ENCODE results near the gene SARM1. TPM values are rescaled to one million over a fixed set of nuclear protein-coding genes. Genes with fewer than 3 reads are reported as not detected.

SARM1 gene
- total RNA-seq, 1 donor, result 5.8 TPM

- no peak overlapping the region for H3K4me3 ChIP-seq (ENCODE audit: insufficient read depth, low read length)
- no peak overlapping the region for H3K27ac ChIP-seq (ENCODE audit: low read depth, low read length)
- H3K9me3 ChIP-seq (ENCODE audit: low read depth, low read length), result no peaks in the 10 kb centered on the region
- no peak for TF ChIP-seq CTCF (IDR thresholded peaks at IDR 0.05; ENCODE audit: extremely low read depth, low read depth, low read length)
- H2AFZ ChIP-seq (ENCODE audit: low read length), result no peak overlapping the region
- no peak for DNase-seq (ENCODE audit: insufficient read length, low spot score, missing footprints)
- H3K36me3 ChIP-seq (ENCODE audit: insufficient read depth, low read length), result no peaks in the 10 kb centered on the region
- H3K4me1 ChIP-seq (ENCODE audit: insufficient read depth, low read length), result no peaks in the 10 kb centered on the region
- no peaks in the 10 kb centered on the region for H4K20me1 ChIP-seq (ENCODE audit: insufficient read depth, low read length)
- H3K27me3 ChIP-seq (ENCODE audit: insufficient read depth, low read length), result peaks cover 6% of the 10 kb centered on the region
- no peak overlapping the region for H3K4me2 ChIP-seq (ENCODE audit: insufficient read depth, low read length)
- H3K79me2 ChIP-seq (ENCODE audit: insufficient read depth, low read length), result no peaks in the 10 kb centered on the region
These were observed 75.9 kb downstream of the SARM1 start for GRCh38 chr17:28447396-28447760.

GRCh38 chr17:28449859-28450258 is 78.4 kb downstream of the SARM1 start:
- Histone ChIP-seq H3K4me3 (ENCODE audit: insufficient read depth, low read length) (no peak overlapping the region), H3K4me1 (ENCODE audit: insufficient read depth, low read length) (no peaks in the 10 kb centered on the region), H4K20me1 (ENCODE audit: insufficient read depth, low read length) (no peaks in the 10 kb centered on the region), H3K79me2 (ENCODE audit: insufficient read depth, low read length) (no peaks in the 10 kb centered on the region), H3K36me3 (ENCODE audit: insufficient read depth, low read length) (no peaks in the 10 kb centered on the region), H3K9me3 (ENCODE audit: low read depth, low read length) (no peaks in the 10 kb centered on the region), H2AFZ (ENCODE audit: low read length) (no peak overlapping the region), H3K4me2 (ENCODE audit: insufficient read depth, low read length) (no peak overlapping the region), H3K27ac (ENCODE audit: low read depth, low read length) (no peak overlapping the region), H3K27me3 (ENCODE audit: insufficient read depth, low read length) (peaks cover 6% of the 10 kb centered on the region)
- no peak for DNase-seq (ENCODE audit: insufficient read length, low spot score, missing footprints)
- no peak for TF ChIP-seq CTCF (IDR thresholded peaks at IDR 0.05; ENCODE audit: extremely low read depth, low read depth, low read length)

Other genes starting within 250 kb of the SARM1 start
- gene TMEM97, start 52.5 kb upstream of the SARM1 start, total RNA-seq, result 20.6 TPM in 2 replicates
- 59.4 and 59.8 TPM in 2 replicates for gene IFT20, start 36.2 kb upstream of the SARM1 start, total RNA-seq
- 31.8 and 33.3 TPM in 2 replicates for gene TNFAIP1, start 35.9 kb upstream of the SARM1 start, total RNA-seq
- 82.9 and 84.6 TPM in 2 replicates for gene POLDIP2, start 14.2 kb upstream of the SARM1 start, total RNA-seq
- not detected in 2 replicates for gene SEBOX, start 6.5 kb upstream of the SARM1 start, total RNA-seq
- under 0.01 TPM in 1 of 2 replicates, not detected in the other for gene VTN, start 1.4 kb upstream of the SARM1 start, total RNA-seq
- 6.8 and 8.0 TPM in 2 replicates for gene SLC46A1, start 34.5 kb downstream of the SARM1 start, total RNA-seq
- not detected in 2 replicates for gene SLC13A2, start 102.0 kb downstream of the SARM1 start, total RNA-seq
- gene FOXN1, start 134.7 kb downstream of the SARM1 start, total RNA-seq, result not detected in 2 replicates
- 23.2 and 25.0 TPM in 2 replicates for gene UNC119, start 180.9 kb downstream of the SARM1 start, total RNA-seq
- gene PIGS, start 199.8 kb downstream of the SARM1 start, total RNA-seq, result 49.9 and 54.5 TPM in 2 replicates
- gene ALDOC, start 205.2 kb downstream of the SARM1 start, total RNA-seq, result 9.4 and 17.0 TPM in 2 replicates
- gene SPAG5, start 227.3 kb downstream of the SARM1 start, total RNA-seq, result 4.3 and 6.2 TPM in 2 replicates
- gene RSKR, start 242.5 kb downstream of the SARM1 start, total RNA-seq, result 4.1 and 4.3 TPM in 2 replicates